ENCODE measurements around the gene DVL2. TPM values are rescaled to one million over a fixed set of nuclear protein-coding genes. Genes with fewer than 3 reads are reported as not detected.
A peak's percentile ranks its signal among the peaks of the same experiment; 100 is the strongest.

DVL2 gene
- total and polyA plus RNA-seq, 2 of the 13 experiments (the other 11 are each of a cell fraction or from before 2014, with no cell fraction given) = 5.7 to 38.2 TPM

DNA sequence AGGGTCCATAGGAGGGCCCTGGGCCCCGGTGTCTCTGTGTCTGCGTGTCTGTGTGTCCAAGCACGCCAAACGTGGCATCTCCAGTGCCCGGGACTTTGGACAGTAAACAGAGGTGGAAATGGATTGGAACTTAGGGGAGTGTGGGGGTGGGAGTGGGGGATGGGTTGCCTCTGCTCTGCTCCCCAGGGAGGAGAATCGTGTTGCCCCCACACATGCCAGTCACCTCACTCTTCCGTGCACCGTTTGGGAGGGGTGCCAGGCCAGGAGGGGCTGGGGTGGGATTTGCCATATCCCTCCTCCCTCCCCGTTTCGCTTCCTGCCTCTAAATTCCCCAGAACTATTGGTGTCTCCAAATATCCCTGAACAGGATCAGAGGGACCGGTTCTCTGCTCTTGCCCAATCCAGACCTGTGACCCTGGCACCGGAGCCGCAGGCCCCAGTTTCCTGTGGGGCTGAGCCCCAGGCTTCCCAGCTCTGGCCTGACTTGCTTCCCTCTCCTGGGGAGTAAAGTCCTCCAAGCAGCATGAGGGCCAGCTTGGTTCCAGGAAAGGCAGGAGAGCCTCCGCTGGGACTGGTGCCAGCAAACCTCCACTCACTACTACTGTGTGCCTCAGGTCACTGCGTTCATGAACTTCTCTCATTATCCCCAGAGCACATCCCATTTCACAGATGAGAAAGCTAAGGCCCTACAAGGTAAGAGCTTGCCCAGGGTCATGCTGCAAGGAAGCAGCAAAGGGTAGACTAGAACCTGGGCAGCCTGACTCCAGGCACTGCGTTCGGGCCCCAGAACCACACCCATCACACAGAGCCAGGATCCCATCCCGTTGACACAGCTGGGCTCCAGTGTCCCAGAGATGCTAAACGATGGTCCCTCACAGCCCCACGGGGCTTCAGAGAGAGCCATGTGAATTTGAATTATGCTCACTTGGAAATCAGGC is 54.7 kb downstream of the DVL2 start, which contains the start of gene ASGR1 (continued):
- TF ChIP-seq KDM4B (CRISPR knock-in tag; IDR thresholded peaks at IDR 0.05) (peak; percentile 49; the same call in 1 of the 2 replicates), ARID2 (CRISPR knock-in tag; IDR thresholded peaks at IDR 0.05; ENCODE audit: borderline replicate concordance) (no peak), ZNF282 (IDR thresholded peaks at IDR 0.05; ENCODE audit: partially characterized antibody) (no peak), ZSCAN31 (CRISPR knock-in tag; IDR thresholded peaks at IDR 0.05; ENCODE audit: low read depth) (peak; percentile 74), ZNF878 (CRISPR knock-in tag; IDR thresholded peaks at IDR 0.05) (no peak), ZNF547 (CRISPR knock-in tag; IDR thresholded peaks at IDR 0.05) (peak; percentile 64; the same call in 1 of the 2 replicates), JUNB (CRISPR knock-in tag; IDR thresholded peaks at IDR 0.05; ENCODE audit: borderline replicate concordance) (no peak), IKZF1 (IDR thresholded peaks at IDR 0.05) (no peak), ZNF34 (CRISPR knock-in tag; IDR thresholded peaks at IDR 0.05; ENCODE audit: borderline replicate concordance) (0 out of 2 replicates have a peak, but pooled peaks have one; percentile 25), ZSCAN21 (CRISPR knock-in tag; IDR thresholded peaks at IDR 0.05; ENCODE audit: borderline replicate concordance) (peak; percentile 81; the same call in 1 of the 2 replicates), ZNF383 (CRISPR knock-in tag; IDR thresholded peaks at IDR 0.05; ENCODE audit: borderline replicate concordance) (no peak), ZNF883 (CRISPR knock-in tag; IDR thresholded peaks at IDR 0.05; ENCODE audit: not compliant biosample characterization) (no peak)
- TF ChIP-seq, protein P1, sequence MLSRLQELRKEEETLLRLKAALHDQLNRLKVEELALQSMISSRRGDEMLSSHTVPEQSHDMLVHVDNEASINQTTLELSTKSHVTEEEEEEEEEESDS (CRISPR knock-in tag; IDR thresholded peaks at IDR 0.05; ENCODE audit: borderline replicate concordance) = no peak
- TF ChIP-seq, protein P2, sequence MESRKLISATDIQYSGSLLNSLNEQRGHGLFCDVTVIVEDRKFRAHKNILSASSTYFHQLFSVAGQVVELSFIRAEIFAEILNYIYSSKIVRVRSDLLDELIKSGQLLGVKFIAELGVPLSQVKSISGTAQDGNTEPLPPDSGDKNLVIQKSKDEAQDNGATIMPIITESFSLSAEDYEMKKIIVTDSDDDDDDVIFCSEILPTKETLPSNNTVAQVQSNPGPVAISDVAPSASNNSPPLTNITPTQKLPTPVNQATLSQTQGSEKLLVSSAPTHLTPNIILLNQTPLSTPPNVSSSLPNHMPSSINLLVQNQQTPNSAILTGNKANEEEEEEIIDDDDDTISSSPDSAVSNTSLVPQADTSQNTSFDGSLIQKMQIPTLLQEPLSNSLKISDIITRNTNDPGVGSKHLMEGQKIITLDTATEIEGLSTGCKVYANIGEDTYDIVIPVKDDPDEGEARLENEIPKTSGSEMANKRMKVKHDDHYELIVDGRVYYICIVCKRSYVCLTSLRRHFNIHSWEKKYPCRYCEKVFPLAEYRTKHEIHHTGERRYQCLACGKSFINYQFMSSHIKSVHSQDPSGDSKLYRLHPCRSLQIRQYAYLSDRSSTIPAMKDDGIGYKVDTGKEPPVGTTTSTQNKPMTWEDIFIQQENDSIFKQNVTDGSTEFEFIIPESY (CRISPR knock-in tag; IDR thresholded peaks at IDR 0.05) = peak; percentile 61
- TF ChIP-seq, protein P3, sequence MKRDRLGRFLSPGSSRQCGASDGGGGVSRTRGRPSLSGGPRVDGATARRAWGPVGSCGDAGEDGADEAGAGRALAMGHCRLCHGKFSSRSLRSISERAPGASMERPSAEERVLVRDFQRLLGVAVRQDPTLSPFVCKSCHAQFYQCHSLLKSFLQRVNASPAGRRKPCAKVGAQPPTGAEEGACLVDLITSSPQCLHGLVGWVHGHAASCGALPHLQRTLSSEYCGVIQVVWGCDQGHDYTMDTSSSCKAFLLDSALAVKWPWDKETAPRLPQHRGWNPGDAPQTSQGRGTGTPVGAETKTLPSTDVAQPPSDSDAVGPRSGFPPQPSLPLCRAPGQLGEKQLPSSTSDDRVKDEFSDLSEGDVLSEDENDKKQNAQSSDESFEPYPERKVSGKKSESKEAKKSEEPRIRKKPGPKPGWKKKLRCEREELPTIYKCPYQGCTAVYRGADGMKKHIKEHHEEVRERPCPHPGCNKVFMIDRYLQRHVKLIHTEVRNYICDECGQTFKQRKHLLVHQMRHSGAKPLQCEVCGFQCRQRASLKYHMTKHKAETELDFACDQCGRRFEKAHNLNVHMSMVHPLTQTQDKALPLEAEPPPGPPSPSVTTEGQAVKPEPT (CRISPR knock-in tag; IDR thresholded peaks at IDR 0.05; ENCODE audit: low read depth) = 0 out of 2 replicates have a peak, but pooled peaks have one; percentile 35
- TF ChIP-seq, protein P4, sequence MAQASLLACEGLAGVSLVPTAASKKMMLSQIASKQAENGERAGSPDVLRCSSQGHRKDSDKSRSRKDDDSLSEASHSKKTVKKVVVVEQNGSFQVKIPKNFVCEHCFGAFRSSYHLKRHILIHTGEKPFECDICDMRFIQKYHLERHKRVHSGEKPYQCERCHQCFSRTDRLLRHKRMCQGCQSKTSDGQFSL (CRISPR knock-in tag; IDR thresholded peaks at IDR 0.05) = peak; percentile 58; the same call in 1 of the 2 replicates
- TF ChIP-seq, protein P5, sequence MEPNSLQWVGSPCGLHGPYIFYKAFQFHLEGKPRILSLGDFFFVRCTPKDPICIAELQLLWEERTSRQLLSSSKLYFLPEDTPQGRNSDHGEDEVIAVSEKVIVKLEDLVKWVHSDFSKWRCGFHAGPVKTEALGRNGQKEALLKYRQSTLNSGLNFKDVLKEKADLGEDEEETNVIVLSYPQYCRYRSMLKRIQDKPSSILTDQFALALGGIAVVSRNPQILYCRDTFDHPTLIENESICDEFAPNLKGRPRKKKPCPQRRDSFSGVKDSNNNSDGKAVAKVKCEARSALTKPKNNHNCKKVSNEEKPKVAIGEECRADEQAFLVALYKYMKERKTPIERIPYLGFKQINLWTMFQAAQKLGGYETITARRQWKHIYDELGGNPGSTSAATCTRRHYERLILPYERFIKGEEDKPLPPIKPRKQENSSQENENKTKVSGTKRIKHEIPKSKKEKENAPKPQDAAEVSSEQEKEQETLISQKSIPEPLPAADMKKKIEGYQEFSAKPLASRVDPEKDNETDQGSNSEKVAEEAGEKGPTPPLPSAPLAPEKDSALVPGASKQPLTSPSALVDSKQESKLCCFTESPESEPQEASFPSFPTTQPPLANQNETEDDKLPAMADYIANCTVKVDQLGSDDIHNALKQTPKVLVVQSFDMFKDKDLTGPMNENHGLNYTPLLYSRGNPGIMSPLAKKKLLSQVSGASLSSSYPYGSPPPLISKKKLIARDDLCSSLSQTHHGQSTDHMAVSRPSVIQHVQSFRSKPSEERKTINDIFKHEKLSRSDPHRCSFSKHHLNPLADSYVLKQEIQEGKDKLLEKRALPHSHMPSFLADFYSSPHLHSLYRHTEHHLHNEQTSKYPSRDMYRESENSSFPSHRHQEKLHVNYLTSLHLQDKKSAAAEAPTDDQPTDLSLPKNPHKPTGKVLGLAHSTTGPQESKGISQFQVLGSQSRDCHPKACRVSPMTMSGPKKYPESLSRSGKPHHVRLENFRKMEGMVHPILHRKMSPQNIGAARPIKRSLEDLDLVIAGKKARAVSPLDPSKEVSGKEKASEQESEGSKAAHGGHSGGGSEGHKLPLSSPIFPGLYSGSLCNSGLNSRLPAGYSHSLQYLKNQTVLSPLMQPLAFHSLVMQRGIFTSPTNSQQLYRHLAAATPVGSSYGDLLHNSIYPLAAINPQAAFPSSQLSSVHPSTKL (CRISPR knock-in tag; IDR thresholded peaks at IDR 0.05) = peak; percentile 83
- TF ChIP-seq, protein P6, sequence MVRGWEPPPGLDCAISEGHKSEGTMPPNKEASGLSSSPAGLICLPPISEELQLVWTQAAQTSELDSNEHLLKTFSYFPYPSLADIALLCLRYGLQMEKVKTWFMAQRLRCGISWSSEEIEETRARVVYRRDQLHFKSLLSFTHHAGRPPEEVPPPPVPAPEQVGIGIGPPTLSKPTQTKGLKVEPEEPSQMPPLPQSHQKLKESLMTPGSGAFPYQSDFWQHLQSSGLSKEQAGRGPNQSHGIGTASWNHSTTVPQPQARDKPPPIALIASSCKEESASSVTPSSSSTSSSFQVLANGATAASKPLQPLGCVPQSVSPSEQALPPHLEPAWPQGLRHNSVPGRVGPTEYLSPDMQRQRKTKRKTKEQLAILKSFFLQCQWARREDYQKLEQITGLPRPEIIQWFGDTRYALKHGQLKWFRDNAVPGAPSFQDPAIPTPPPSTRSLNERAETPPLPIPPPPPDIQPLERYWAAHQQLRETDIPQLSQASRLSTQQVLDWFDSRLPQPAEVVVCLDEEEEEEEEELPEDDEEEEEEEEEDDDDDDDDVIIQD (CRISPR knock-in tag; IDR thresholded peaks at IDR 0.05; ENCODE audit: low read depth) = peak; percentile 48

Measured in HepG2 (cell line).